ENCODE data around the gene FBXW11.

FBXW11 gene

GRCh38 chr5:171858303-171858702, 148.1 kb downstream of the FBXW11 start:
- H3K27me3 ChIP-seq (ENCODE audit: insufficient read depth, poor library complexity, severe bottlenecking) = no peaks in the 10 kb centered on the region
- TF ChIP-seq SPI1 (IDR thresholded peaks at IDR 0.05; ENCODE audit: borderline replicate concordance, low read depth) = no peak
- peak; percentile 24 for TF ChIP-seq CTCF (IDR thresholded peaks at IDR 0.05; ENCODE audit: insufficient read depth, low read length)
- H3K4me3 ChIP-seq (replicated peaks; ENCODE audit: insufficient read depth, low read length) = no peak overlapping the region
- H3K27ac ChIP-seq (replicated peaks) = no peak overlapping the region
- no peak for DNase-seq (ENCODE audit: low read depth in 1 of 2, low spot score in 1 of 2)

- Histone ChIP-seq H3K27ac (replicated peaks) (no peak overlapping the region), H3K4me3 (replicated peaks; ENCODE audit: insufficient read depth, low read length) (no peak overlapping the region), H3K27me3 (ENCODE audit: insufficient read depth, poor library complexity, severe bottlenecking) (no peaks in the 10 kb centered on the region)
- no peak for TF ChIP-seq GABPA (IDR thresholded peaks at IDR 0.05; ENCODE audit: low read depth)
- TF ChIP-seq POLR2AphosphoS5 (IDR thresholded peaks at IDR 0.05; ENCODE audit: low read depth) = no peak
- DNase-seq (ENCODE audit: low read depth in 1 of 2, low spot score in 1 of 2) = no peak
Observed at GRCh38 chr5:171857489-171857876, 149.0 kb downstream of the FBXW11 start.

- H3K27ac ChIP-seq (replicated peaks) = peak overlapping the region; percentile 49
- peak; percentile 63 to 82 for DNase-seq (ENCODE audit: low read depth in 1 of 2, low spot score in 1 of 2)
- TF ChIP-seq CTCF (IDR thresholded peaks at IDR 0.05; ENCODE audit: insufficient read depth, low read length) (no peak), REST (IDR thresholded peaks at IDR 0.05; ENCODE audit: insufficient replicate concordance, low read depth) (no peak), POLR2AphosphoS5 (IDR thresholded peaks at IDR 0.05; ENCODE audit: low read depth) (peak; percentile 46; the same call in 1 of the 2 replicates), SPI1 (IDR thresholded peaks at IDR 0.05; ENCODE audit: borderline replicate concordance, low read depth) (peak; percentile 79; the same call in 1 of the 2 replicates)
Observed at GRCh38 chr5:171855798-171856763, 150.4 kb downstream of the FBXW11 start.

GRCh38 chr5:171855265-171855664, 151.2 kb downstream of the FBXW11 start:
- no peak for TF ChIP-seq CTCF (IDR thresholded peaks at IDR 0.05; ENCODE audit: insufficient read depth, low read length)
- no peak for TF ChIP-seq REST (IDR thresholded peaks at IDR 0.05; ENCODE audit: insufficient replicate concordance, low read depth)
- TF ChIP-seq GABPA (IDR thresholded peaks at IDR 0.05; ENCODE audit: low read depth) = no peak
- TF ChIP-seq SPI1 (IDR thresholded peaks at IDR 0.05; ENCODE audit: borderline replicate concordance, low read depth) = no peak
- no peak for TF ChIP-seq POLR2AphosphoS5 (IDR thresholded peaks at IDR 0.05; ENCODE audit: low read depth)
- H3K27ac ChIP-seq (replicated peaks) = no peak overlapping the region
- no peak for DNase-seq (ENCODE audit: low read depth in 1 of 2, low spot score in 1 of 2)
- no peak overlapping the region for H3K4me3 ChIP-seq (replicated peaks; ENCODE audit: insufficient read depth, low read length)
- H3K27me3 ChIP-seq (ENCODE audit: insufficient read depth, poor library complexity, severe bottlenecking) = no peaks in the 10 kb centered on the region

More at GRCh38 chr5:171855798-171856763, 150.4 kb downstream of the FBXW11 start:
- Histone ChIP-seq H3K27me3 (ENCODE audit: insufficient read depth, poor library complexity, severe bottlenecking) (no peaks in the 10 kb centered on the region), H3K4me3 (replicated peaks; ENCODE audit: insufficient read depth, low read length) (no peak overlapping the region)
